Small intestine (tissue), 7 donors: ENCODE results near the gene ANXA10. TPM values are rescaled to one million over a fixed set of nuclear protein-coding genes. Genes with fewer than 3 reads are reported as not detected.
"Not testable (repeated sequence)": the region's sequence is repeated elsewhere in the genome, so short reads cannot be mapped to it uniquely, and the experiment has no call there.

Experiments
- DNase-seq, 2 donors: peaks; one replicate each; pipeline versions ENCODE4 v3.0.0 to v3.0.0-alpha.2; 2013
- FAIRE-seq: peaks from 2 replicates; lab custom pipeline; 2012; peaks lifted over from hg19 to GRCh38; lab: Jason Lieb, UNC
- H3K27ac ChIP-seq, 3 donors: one replicate each; pipeline ENCODE4 v1.5.1; 2013; ENCODE audit warnings: low read length in 2 of 3, mild to moderate bottlenecking in 2 of 3, control low read depth in 1 of 3, inconsistent platforms in 1 of 3, low read depth in 1 of 3, moderate library complexity in 1 of 3
- H3K27me3 ChIP-seq, 3 donors: one replicate each; pipeline ENCODE4 v1.6.1; 2013; ENCODE audit warnings: low read length in 3 of 3, inconsistent platforms in 1 of 3; ENCODE audit not compliant: control insufficient read depth in 3 of 3, insufficient read depth in 3 of 3
- H3K36me3 ChIP-seq, 3 donors: one replicate each; pipeline ENCODE4 v1.6.1; 2013; ENCODE audit warnings: low read length in 3 of 3, inconsistent platforms in 1 of 3, low read depth in 1 of 3, mild to moderate bottlenecking in 1 of 3, moderate library complexity in 1 of 3; ENCODE audit not compliant: control insufficient read depth in 3 of 3, insufficient read depth in 2 of 3
- H3K4me1 ChIP-seq, 3 donors: one replicate each; pipeline ENCODE4 v1.6.1; 2013; ENCODE audit warnings: low read length in 2 of 3, inconsistent platforms in 1 of 3, low read depth in 1 of 3, mild to moderate bottlenecking in 1 of 3, moderate library complexity in 1 of 3; ENCODE audit not compliant: control insufficient read depth in 3 of 3, insufficient read depth in 2 of 3
- H3K4me3 ChIP-seq, 3 donors: one replicate each; pipeline ENCODE4 v1.5.1; 2013; ENCODE audit warnings: low read length in 3 of 3, control low read depth in 1 of 3, inconsistent platforms in 1 of 3, low read depth in 1 of 3, mild to moderate bottlenecking in 1 of 3, moderate library complexity in 1 of 3
- H3K9me3 ChIP-seq, 2 donors: one replicate each; pipeline ENCODE4 v1.6.1; 2013; ENCODE audit warnings: low read depth in 1 of 2, low read length in 1 of 2; ENCODE audit not compliant: control insufficient read depth in 2 of 2, insufficient read depth in 1 of 2
- WGBS, 3 donors: extraction: QIAGEN DNeasy Blood & Tissue Kit; methylation state at CpG; one replicate each; pipeline ENCODE4 v1.1.7; 2013; 5-methylcytosine and 5-hydroxymethylcytosine counted together
- polyA plus RNA-seq, 4 donors: library from polyadenylated mRNA; stranded (reverse) in 3 of 4; unstranded in 1 of 4; fragments of 200-250 nt in 3 of 4; fragments of 120-200 nt in 1 of 4; gene quantifications; one replicate each; pipeline versions ENCODE4 v1.2.1 to v1.2.3, GENCODE V29; 2013
- donor health status: healthy with polysubstance abuse.
- donor health status: control.
- donor health status: control.
- donor health status: Bipolar disorder and iron deficiency.
- donor health status: healthy.

The ANXA10 gene
- polyA plus RNA-seq, 4 donors: 0.06 to 1.1 TPM; not detected in 2

DNA sequence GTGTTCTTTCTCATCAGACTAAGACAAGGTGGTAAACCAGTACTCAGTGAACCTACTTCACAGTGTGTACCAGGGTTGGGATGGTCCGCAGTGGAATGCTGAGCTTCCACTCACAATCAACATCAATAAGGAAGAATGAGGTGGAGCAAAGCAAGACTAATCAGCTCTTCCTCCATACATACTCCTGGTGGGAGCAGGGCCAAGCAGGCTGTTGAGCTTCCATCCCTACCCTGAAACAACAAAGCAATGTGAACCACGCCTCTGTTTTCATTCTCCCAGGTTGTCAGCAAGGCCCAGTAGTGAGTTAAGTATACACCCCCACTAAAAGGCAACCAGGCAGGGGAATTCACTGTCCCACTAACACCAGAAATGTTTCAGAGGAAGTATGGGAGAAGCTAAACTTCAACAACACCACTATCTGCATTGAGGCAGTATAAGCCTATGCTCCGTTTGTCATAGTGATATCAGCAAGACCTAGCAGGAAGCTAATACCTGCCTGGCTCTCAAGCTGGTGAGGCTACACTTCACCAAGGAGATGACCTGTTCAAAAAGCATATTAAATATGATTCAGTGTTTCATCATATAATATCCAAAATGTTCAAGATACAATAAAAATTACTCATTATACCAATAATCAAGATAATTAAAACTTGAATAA lies 116.7 kb downstream of the ANXA10 start:
- no peaks in the 10 kb centered on the region for H3K36me3 ChIP-seq
- no peaks in the 10 kb centered on the region for H3K27me3 ChIP-seq
- no peaks in the 10 kb centered on the region for H3K4me1 ChIP-seq
- peaks cover 0 to 6% of the 10 kb centered on the region in 2 donors for H3K9me3 ChIP-seq
- 76 to 92% (median 80%) methylated on average over 3 of the region's 3 CpGs for WGBS, 3 donors
- no peak overlapping the region for H3K27ac ChIP-seq
- no peak overlapping the region for H3K4me3 ChIP-seq
- DNase-seq: peak; percentile 15 to 28
- FAIRE-seq: no peak

DNA sequence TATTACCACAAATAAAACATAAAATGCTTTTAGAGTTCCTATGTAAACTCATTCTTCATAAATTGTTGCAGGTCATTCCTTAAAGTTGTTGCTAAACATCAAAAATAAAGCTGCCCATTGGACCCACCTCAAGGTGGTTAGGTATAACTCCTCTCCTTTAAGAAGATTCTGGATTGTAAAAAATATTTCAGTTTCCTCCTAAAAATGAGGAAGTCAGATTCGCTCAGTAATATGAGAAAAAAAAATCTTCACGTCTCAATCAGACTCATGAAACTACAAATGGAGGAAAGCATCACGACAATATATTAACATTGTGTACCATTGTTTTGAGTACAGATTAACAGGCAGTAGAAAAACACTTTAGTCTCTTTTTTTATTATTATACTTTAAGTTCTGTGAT lies 120.3 kb downstream of the ANXA10 start:
- H3K27me3 ChIP-seq: no peaks in the 10 kb centered on the region
- WGBS, 3 donors: 74 to 91% (median 82%) methylated on average over 3 of the region's 3 CpGs

DNA sequence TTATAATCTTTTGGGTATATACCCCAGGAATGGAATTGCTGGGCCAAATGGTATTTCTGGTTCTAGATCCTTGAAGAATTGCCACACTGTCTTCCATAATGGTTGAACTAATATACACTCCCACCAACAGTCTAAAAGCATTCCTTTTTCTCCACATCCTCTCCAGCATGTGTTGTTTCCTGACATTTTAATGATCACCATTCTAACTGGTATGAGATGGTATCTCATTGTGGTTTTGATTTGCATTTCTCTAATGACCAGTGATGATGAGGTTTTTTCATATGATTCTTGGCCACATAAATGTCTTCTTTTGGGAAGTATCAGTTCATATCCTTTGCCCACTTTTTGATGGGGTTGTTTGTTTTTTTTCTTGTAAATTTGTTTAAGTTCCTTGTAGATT lies 121.2 kb downstream of the ANXA10 start:
- H3K4me3 ChIP-seq, H3K27ac ChIP-seq, FAIRE-seq, H3K27me3 ChIP-seq, H3K9me3 ChIP-seq, H3K36me3 ChIP-seq, DNase-seq, H3K4me1 ChIP-seq: not testable (repeated sequence)

More for the DNA sequence above, 120.3 kb downstream of the ANXA10 start:
- Histone ChIP-seq H3K4me1 (no peaks in the 10 kb centered on the region), H3K27ac (no peak overlapping the region), H3K9me3 (peaks cover 0 to 4% of the 10 kb centered on the region in 2 donors), H3K4me3 (no peak overlapping the region), H3K36me3 (peaks cover 2 to 6% (median 4%) of the 10 kb centered on the region in 3 donors)
- DNase-seq (no peak), FAIRE-seq (no peak)

DNA sequence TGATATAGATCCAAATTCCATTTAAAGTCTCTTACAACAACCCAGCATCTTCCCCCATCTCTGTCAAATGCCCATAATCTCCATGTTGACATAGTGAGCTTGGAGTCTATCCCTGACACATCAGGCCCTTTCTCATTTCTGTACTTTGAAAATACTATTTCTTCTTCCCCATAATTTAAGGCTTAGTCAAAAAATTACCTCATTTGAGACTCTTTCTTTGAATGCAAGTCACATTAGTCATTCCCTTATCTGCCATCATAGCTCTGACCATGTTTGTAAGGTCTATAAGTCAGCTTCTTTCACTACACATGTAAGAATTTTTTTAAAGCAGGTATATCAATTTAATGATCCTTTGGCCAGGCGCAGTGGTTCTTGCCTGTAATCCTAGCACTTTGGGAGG lies 126.3 kb downstream of the ANXA10 start:
- WGBS, 3 donors: 97 to 100% (median 100%) methylated on average over 1 of the region's 1 CpG

DNA sequence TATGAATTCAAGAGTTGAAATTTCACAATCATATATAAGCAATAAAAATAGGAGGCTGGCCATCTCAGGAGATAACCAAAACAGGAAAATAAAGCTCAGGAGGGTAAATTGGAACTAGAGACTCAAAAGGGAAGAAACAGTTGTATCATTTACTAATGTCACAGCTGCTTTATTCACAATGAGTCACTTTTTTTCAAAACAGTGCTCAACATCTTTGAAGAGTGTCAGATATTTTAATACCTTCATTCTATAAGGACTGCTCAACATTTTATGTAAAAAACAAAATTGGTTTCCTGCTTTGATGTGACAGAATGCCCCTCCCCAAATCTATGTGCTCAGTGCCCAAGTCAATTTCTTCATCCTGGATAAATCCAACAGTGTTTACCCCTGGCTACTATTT lies 128.6 kb downstream of the ANXA10 start:
- Histone ChIP-seq H3K4me1 (no peaks in the 10 kb centered on the region), H3K27me3 (no peaks in the 10 kb centered on the region), H3K4me3 (no peak overlapping the region), H3K27ac (no peak overlapping the region), H3K36me3 (peaks cover 11 to 21% (median 20%) of the 10 kb centered on the region in 3 donors), H3K9me3 (peaks cover 0 to 6% of the 10 kb centered on the region in 2 donors)
- DNase-seq (no peak), FAIRE-seq (no peak)

More for the DNA sequence above, 126.3 kb downstream of the ANXA10 start:
- H3K4me1 ChIP-seq: no peaks in the 10 kb centered on the region
- no peak for FAIRE-seq
- H3K4me3 ChIP-seq: no peak overlapping the region
- peaks cover 11 to 15% (median 15%) of the 10 kb centered on the region in 3 donors for H3K36me3 ChIP-seq
- no peak for DNase-seq
- no peak overlapping the region for H3K27ac ChIP-seq
- H3K9me3 ChIP-seq: peaks cover 0 to 6% of the 10 kb centered on the region in 2 donors
- H3K27me3 ChIP-seq: no peaks in the 10 kb centered on the region

DNA sequence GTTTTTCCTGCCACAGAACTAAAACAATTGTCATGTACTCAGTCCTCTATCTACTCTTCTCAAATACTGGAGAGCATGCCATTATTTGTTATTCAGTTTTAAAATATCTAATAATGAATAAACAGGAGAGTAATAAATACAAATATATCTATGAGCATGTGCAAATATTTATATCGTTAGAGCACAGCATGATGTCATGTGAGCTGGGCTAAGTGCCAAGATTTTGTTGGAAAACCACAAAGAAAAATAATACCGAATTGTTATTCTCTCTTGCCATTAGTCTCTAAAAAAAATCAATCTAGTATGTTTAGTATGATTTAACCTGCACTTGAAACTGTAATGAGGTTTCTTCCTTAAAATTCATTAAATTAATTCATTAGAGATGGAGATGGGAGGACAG lies 129.0 kb downstream of the ANXA10 start:
- peak in 1 of 2 donors; percentile 4 for DNase-seq
- Histone ChIP-seq H3K27ac (no peak overlapping the region), H3K4me3 (no peak overlapping the region), H3K4me1 (no peaks in the 10 kb centered on the region), H3K36me3 (peaks cover 11 to 23% (median 20%) of the 10 kb centered on the region in 3 donors), H3K9me3 (peaks cover 0 to 6% of the 10 kb centered on the region in 2 donors), H3K27me3 (no peaks in the 10 kb centered on the region)
- 22 to 37% (median 34%) methylated on average over 2 of the region's 2 CpGs for WGBS, 3 donors
- no peak for FAIRE-seq

Other genes with a start within 250 kb of the ANXA10 start
- 10 to 100 TPM in 3 of 4 donors, 1 to 10 TPM in 1; 5.7 to 19.6 (median 13.0) TPM for gene DDX60, start 226.2 kb downstream of the ANXA10 start, polyA plus RNA-seq